ENCODE measurements around the gene FOXP1. TPM values are rescaled to one million over a fixed set of nuclear protein-coding genes. Genes with fewer than 3 reads are reported as not detected.

Gene FOXP1
- total RNA-seq, 3 donors from 2014 or later: 61.9 to 267 (median 146) TPM

GRCh38 chr3:71305231-71306206 lies 278.0 kb downstream of the FOXP1 start:
- Histone ChIP-seq H3K27ac (peak overlapping the region; percentile 76 to 83), H3K36me3 (no peaks in the 10 kb centered on the region), H3K4me1 (peaks cover 0 to 10% of the 10 kb centered on the region in 2 donors), H3K9me3 (no peaks in the 10 kb centered on the region), H3K4me3 (peak overlapping the region; percentile 14 to 59 (median 47)), H3K27me3 (no peaks in the 10 kb centered on the region)
- TF ChIP-seq CTCF (IDR thresholded peaks at IDR 0.05): no peak
- no peak for TF ChIP-seq POLR2AphosphoS5 (IDR thresholded peaks at IDR 0.05)
- TF ChIP-seq POLR2A (IDR thresholded peaks at IDR 0.05): no peak
- intact Hi-C loops (cut with DNase I; ENCODE audit: low total_unique reads): loop anchor here (10.0 kb wide), 1 partner anchor 241 kb away; no protein-coding TSS in a partner anchor
- peak in 1 of 2 donors; percentile 21 for DNase-seq (ENCODE audit: low spot score in 2 of 2)

- peak overlapping the region in 2 of 3 donors; percentile 47 to 59 for H3K4me3 ChIP-seq
- no peak for TF ChIP-seq POLR2AphosphoS5 (IDR thresholded peaks at IDR 0.05)
- no peak for TF ChIP-seq POLR2A (IDR thresholded peaks at IDR 0.05)
- peak in 1 of 3 donors; percentile 29 for TF ChIP-seq CTCF (IDR thresholded peaks at IDR 0.05)
- intact Hi-C loops (cut with DNase I; ENCODE audit: low total_unique reads): loop anchor here (10.0 kb wide), 1 partner anchor 240 kb away; no protein-coding TSS in a partner anchor
- H3K27me3 ChIP-seq: no peaks in the 10 kb centered on the region
- H3K27ac ChIP-seq: peak overlapping the region; percentile 76 to 83
- H3K36me3 ChIP-seq: no peaks in the 10 kb centered on the region
- H3K4me1 ChIP-seq: peaks cover 0 to 10% of the 10 kb centered on the region in 2 donors
- no peaks in the 10 kb centered on the region for H3K9me3 ChIP-seq
- DNase-seq (ENCODE audit: low spot score in 2 of 2): no peak
Observed at GRCh38 chr3:71304684-71305083, 278.8 kb downstream of the FOXP1 start.

- Histone ChIP-seq H3K36me3 (no peaks in the 10 kb centered on the region), H3K27me3 (no peaks in the 10 kb centered on the region), H3K9me3 (no peaks in the 10 kb centered on the region), H3K27ac (peak overlapping the region; percentile 21 to 83), H3K4me3 (no peak overlapping the region), H3K4me1 (peaks cover 0 to 10% of the 10 kb centered on the region in 2 donors)
- DNase-seq (ENCODE audit: low spot score in 2 of 2): no peak
- no peak for TF ChIP-seq POLR2A (IDR thresholded peaks at IDR 0.05)
- no peak for TF ChIP-seq CTCF (IDR thresholded peaks at IDR 0.05)
- TF ChIP-seq POLR2AphosphoS5 (IDR thresholded peaks at IDR 0.05): no peak
- intact Hi-C loops (cut with DNase I; ENCODE audit: low total_unique reads): loop anchor here (10.0 kb wide), 1 partner anchor 239 kb away; no protein-coding TSS in a partner anchor
Observed at GRCh38 chr3:71304247-71304646, 279.3 kb downstream of the FOXP1 start.

GRCh38 chr3:71303627-71304200 lies 279.8 kb downstream of the FOXP1 start:
- no peak for DNase-seq (ENCODE audit: low spot score in 2 of 2)
- intact Hi-C loops (cut with DNase I; ENCODE audit: low total_unique reads): loop anchor here (10.0 kb wide), 1 partner anchor 239 kb away; no protein-coding TSS in a partner anchor
- H3K9me3 ChIP-seq: no peaks in the 10 kb centered on the region
- H3K4me3 ChIP-seq: no peak overlapping the region
- no peaks in the 10 kb centered on the region for H3K27me3 ChIP-seq
- H3K27ac ChIP-seq: peak overlapping the region; percentile 21 to 83
- no peak for TF ChIP-seq POLR2AphosphoS5 (IDR thresholded peaks at IDR 0.05)
- TF ChIP-seq POLR2A (IDR thresholded peaks at IDR 0.05): no peak
- no peak for TF ChIP-seq CTCF (IDR thresholded peaks at IDR 0.05)
- H3K36me3 ChIP-seq: no peaks in the 10 kb centered on the region
- H3K4me1 ChIP-seq: peaks cover 0 to 10% of the 10 kb centered on the region in 2 donors

All from breast epithelium (tissue), 4 donors.